ENCODE results near the gene LENG1.

The LENG1 gene

GRCh38 chr19:54105796-54106195 lies 53.7 kb downstream of the LENG1 start:
- H3K27me3 ChIP-seq (ENCODE audit: insufficient read depth, low read depth): no peaks in the 10 kb centered on the region
- no peak overlapping the region for H3K4me3 ChIP-seq (IDR thresholded peaks at IDR 0.05; ENCODE audit: insufficient read depth, low read depth, low read length)
- H3K9ac ChIP-seq: no peak overlapping the region
- H3K27ac ChIP-seq: no peak overlapping the region
- peaks cover 20% of the 10 kb centered on the region for H3K79me2 ChIP-seq (ENCODE audit: insufficient read depth, low read depth)
- no peak overlapping the region for H2AFZ ChIP-seq (ENCODE audit: low read depth)
- peaks cover 17% of the 10 kb centered on the region for H3K4me1 ChIP-seq (ENCODE audit: low read depth, poor library complexity, severe bottlenecking)
- TF ChIP-seq CTCF (conservative IDR thresholded peaks at IDR 0.05; ENCODE audit: low read depth, low read length): no peak
- peaks cover 3% of the 10 kb centered on the region; the same call in 1 of the 2 replicates for H3K36me3 ChIP-seq (ENCODE audit: insufficient read depth)
- H4K20me1 ChIP-seq (ENCODE audit: insufficient read depth): no peaks in the 10 kb centered on the region
- H3K4me2 ChIP-seq: no peak overlapping the region
